Activated gamma-delta T cell treated with Interleukin-2 at 50 U/mL for 16 hours (primary cell): ENCODE results near the gene OR6C76.

Experiments
- DNase-seq: peaks from one replicate; pipeline ENCODE4 v3.0.0-alpha.2; 2020

Gene OR6C76

DNA sequence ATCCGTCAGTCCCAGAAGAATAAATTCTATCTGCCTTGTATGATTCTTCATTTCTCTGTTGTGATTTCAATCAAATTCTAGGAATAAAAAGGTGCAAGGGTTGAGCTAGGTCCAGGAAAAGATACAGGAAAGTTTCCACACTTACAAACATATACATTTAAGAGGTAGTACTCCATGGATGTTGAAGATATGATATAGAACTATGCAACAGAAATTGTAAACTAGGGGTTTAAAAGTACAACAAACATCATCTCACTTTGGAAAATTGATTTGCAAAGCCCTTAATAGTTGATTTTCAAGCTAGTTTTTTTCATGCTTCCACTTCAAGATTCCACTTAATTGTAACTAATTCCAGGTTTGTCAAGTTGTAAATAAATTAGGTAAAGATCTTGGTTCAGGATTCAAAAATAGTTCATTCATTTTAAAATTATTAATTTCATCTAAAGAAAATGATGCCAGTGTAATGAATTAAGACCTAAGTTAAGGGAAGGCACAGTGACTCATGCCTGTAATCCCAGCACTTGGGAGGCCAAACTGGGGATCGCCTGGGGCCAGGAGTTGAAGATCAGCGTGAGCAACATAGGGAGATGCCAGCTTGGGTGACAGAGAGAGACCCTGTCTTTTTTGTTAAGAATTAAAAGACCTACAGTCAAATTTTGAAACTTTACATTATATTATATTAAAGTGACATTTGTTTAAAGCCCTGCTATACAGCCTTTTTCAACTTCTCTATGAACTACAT, 44.2 kb downstream of the OR6C76 start, which contains the start of gene OR6C70:
Gene OR6C70, minus strand, starts transcription at position 51 of the 742 bp plus-strand sequence. Its CDS starts 0 bp downstream, at position 51.
- no peak for DNase-seq

DNA sequence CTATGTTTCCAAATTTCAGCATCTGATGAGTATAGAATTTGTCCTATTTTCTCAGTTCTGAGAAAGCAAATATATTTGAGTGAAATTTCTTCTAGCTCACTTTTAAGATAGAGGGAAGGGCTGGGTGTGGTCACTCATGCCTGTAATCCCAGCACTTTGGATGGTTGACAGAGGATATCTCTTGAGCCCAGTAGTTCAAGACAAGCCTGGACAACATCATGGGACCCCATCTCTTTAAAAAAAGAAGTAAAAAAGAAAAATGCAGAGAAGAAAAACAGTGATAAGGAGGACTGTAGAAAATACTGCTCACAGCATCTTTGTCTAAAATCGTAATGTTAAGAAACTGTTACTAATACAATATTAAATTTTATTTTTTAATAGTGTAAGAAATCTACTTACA, 46.2 kb downstream of the OR6C76 start:
- no peak for DNase-seq
